Activated CD4-positive, alpha-beta T cell treated with anti-CD3 and anti-CD28 coated beads for 1 hour (primary cell): Measurements from ENCODE around the gene ULBP1.
"Not testable (repeated sequence)": the region's sequence is repeated elsewhere in the genome, so short reads cannot be mapped to it uniquely, and the experiment has no call there.

Source experiments
- DNase-seq: peaks from one replicate; pipeline ENCODE4 v3.0.0-alpha.2; 2020

The ULBP1 gene

DNA sequence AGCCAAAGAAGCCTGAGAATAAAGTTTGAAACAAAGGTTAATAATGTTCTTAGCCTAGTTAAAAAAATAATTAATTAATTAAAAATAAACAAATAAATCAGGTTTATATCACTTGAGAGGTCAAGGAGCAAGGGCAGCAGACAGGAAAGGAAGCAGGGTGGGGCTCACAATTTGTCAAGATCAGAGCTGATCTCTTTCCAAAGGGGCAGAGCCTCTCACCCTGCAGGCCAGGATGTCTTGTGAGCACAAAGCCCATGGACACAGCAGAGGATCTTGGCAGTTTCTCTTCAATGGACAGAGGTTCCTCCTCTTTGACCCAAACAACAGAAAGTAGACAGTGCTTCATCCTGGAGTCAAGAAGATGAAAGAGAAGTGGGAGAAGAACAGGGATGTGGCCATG, 14.9 kb downstream of the ULBP1 start:
- DNase-seq, result no peak

DNA sequence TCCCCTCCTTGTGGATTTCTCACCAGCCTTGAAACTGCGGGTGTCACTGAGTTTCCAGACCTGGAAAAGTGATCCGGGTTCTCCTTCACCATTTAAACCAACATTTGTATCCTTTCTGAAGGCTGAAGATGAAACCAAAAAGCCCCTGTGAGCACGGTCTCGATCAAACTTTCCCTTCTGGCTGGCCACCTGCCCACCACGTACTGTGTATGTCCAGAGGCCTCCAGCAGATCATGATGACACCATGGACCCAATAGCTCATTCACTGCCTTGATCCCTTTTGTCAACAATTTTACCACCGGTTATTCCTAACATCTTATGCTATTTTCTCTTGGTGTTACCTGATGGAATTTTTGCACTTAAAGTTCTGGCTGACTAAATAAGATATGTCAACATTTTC, 15.6 kb downstream of the ULBP1 start:
- DNase-seq, result no peak

DNA sequence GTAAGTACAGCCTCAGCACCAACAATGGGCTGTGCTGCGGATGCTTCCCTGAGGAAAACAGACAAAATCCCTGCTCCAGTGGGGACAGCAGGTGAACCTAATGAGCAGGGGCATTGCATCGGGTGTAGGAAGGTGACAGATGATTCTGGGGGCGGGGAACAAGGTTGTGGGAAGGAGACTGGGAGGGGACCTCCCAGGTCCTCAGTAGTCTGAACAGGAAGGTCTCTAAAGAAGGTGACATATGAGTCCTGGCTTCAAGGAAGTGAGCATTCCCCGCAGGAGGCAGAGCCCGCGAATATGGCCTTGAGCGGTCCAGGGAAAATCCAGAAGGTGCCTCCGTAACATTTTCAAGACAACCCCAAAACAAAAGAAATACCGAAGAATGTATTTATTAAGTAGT, 19.4 kb downstream of the ULBP1 start:
- no peak for DNase-seq

- DNase-seq, result no peak
Measured at GRCh38 chr6:149984773-149985172, 21.0 kb downstream of the ULBP1 start.

DNA sequence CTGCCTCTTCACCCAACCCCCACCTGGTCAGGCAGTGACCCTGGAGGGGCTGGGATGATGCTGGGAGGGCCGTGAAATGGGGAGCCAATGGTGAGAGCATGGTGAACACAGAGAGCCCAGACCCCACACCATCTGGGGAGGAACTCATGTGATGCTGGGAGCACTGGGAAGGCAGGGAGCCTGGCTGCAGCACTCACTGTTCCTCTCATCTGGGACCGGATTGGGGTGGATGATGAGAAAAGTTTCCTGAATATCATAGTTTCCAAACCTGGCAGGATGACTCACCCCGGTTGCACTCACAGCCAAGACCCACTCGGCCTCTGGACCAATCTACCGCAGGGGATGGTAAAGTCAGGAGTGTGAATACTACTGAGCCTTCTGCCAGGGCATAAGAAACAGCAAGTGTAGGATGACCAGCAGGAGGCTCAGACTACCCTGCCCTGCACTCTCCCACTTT, 21.8 kb downstream of the ULBP1 start:
- DNase-seq, result no peak

DNA sequence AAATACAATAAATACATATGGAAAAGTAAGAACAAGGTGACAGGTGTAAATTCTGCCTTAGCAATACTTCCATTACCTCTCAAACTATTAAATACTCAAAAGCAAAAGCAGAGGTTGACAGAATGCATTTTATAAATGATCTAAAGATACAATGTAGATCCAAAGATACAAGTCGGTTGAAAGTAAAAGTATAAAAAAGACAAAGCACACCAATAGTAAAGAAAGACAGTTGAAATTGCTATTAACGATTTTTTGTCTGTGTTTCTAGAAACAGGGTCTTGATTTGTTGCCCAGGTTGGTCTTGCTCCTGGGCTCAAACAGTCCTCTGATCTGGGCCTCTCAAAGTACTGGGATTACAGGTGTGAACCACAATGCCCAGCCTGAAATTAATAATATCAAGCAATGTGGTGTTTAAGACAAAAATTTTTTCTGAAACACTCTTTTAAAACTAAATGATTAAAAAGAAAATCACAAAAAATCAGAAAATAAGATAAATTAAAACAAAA, 23.9 kb downstream of the ULBP1 start:
- no peak for DNase-seq

- no peak for DNase-seq
Measured at GRCh38 chr6:149988550-149989346, 25.0 kb downstream of the ULBP1 start.

GRCh38 chr6:149990212-149990660, 26.5 kb downstream of the ULBP1 start:
- no peak for DNase-seq

- no peak for DNase-seq
Measured at GRCh38 chr6:149990661-149991471, 27.1 kb downstream of the ULBP1 start.

DNA sequence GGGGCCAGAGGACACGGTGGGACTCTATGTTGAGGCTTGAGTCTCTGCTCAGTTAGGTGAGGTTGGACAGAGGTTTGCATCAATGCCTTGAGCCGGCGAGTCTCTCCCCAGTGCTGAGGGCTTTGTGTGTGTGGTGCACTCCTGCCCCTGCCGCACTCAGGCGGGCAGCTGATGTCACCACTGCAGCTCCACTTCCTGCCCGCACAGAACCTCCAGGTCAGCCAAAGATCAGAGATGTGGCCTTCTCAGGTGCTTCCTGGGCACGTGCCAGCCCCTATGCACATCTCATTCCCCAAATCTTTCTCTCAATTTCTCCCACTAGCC, 27.7 kb downstream of the ULBP1 start:
- not testable (repeated sequence) for DNase-seq

- no peak for DNase-seq
Measured at GRCh38 chr6:149991838-149992237, 28.1 kb downstream of the ULBP1 start.

DNA sequence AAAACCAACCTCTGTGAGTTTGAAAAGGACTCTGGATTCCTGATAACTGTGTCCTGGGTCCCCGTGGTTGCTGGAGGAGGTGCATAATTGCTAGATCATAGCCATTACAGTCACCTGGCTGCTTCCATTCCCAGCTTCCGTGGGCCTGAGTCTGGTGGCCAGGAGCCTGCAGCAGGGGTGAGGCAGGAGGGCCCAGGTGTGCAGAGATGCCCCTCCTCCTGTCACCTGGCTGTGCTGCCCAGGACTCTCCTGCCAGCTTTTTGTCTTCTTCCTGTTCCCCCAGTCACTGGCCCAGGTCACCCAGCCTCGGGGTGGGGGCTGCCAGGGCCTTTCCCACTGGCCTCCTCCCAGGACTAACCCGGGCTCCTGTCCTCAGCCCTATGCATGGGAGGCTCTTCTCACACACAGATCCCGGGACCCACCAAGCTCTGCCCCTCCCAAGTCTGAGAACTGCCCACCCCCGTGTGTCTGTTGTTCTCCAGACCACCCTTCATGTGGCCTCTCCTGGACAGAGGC, 31.6 kb downstream of the ULBP1 start:
- no peak for DNase-seq

- no peak for DNase-seq
Measured at GRCh38 chr6:149995971-149996370, 32.2 kb downstream of the ULBP1 start.

- no peak for DNase-seq
Measured at GRCh38 chr6:149999636-150000035, 35.9 kb downstream of the ULBP1 start.

DNA sequence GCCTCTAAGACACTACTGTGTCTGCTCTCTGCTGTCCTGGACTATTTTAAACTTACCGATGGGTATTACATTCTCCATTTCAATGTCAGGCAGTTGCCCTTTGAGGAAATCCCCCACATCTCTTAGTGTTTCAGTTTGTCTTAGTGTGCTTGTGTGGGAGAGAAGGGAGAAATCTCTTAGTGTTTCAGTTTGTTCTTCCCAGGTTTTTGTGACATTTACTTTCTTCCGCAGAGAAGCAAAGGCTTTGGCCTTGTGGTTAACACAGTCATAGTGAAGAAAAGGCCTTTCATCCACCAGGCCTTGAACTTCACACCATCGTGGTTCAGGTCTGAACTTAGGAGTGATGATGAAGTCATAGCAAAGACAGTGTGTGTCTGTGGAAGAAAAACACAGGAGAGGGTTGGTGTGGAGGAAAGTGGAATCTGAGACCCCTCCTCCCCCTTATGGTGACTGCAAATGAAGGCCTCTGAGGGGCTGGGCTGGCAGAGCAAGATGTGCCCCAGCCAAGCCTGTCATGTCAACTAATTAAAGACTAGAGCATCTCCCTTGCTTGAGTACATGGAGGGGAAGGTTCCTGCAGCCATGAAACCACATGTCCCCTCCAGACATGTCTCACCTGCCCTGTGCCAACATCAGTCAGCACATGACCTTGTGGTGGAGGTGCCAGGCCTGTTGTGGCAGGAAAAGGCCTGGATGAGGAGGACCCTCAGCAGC, 37.7 kb downstream of the ULBP1 start:
- DNase-seq, result no peak

DNA sequence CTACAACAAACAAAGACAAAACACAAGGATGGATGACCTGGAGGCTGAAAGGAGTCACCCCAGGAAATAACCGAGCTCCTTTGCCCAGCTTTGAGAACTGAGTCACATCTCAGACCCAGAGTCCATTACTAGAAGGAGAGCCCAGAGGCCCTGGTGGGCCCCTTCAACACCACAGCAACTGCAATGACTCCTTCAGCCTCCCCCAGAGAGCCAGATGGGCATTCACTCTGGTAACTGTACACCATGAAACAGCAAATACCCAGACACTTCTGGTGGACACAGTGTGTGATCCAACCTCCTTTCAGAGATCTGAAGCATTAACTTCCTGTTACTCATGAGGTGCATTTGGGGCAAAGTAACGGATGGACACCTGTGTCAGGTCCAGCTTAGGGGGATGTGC, 39.0 kb downstream of the ULBP1 start:
- DNase-seq, result no peak

- not testable (repeated sequence) for DNase-seq
Measured at GRCh38 chr6:150003599-150003998, 39.9 kb downstream of the ULBP1 start.

- DNase-seq, result no peak
Measured at GRCh38 chr6:150004101-150004782, 40.5 kb downstream of the ULBP1 start.

DNA sequence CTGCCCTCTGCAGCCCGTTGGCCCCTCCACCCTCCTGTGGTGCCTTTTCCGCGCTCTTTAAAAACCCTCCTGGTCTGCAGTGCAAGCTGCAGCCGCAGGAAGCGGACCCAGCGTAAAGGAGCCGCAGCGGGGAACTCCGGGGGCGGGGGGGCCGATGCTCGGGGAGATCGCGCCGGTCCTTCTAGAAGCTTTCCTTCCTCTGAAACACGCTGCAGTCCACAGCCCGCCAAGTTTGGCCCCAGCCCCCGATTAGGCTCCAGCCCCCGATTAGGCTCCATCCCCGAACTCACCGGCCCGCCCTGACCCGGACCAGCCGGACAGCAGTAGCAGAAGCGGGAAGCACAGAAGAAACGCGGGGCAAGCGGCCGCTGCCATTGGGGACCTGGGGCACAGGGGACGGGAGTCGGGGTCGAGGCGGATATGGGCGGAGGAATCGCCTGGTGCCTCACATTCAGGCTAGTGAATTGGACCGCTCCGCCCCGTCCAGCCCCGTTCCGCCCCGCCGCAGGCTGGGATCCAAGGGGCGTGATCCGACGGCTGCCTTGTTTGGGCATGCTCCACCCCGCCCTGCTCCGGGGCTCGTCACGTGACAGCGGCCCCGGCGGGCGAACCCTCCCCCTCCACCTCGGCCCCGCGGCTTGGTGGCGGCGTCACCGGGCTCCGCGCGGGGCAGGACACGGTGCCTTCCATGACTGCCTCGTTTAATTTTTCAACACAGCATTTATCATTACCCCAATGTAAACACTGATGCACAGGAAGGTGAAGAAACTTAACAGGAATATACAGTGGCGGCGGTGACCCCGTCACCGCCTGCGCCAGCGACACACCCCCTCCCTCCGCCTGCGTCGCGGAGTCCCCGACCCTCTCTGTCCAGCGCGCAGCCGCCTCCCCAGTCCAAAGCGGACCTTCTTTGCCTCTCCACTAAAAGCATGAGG, 41.3 kb downstream of the ULBP1 start:
- DNase-seq, result peak; percentile 78

GRCh38 chr6:150005761-150006651, 42.3 kb downstream of the ULBP1 start:
- DNase-seq, result no peak
